Measurements from ENCODE around the gene IBA57.

IBA57 gene

DNA sequence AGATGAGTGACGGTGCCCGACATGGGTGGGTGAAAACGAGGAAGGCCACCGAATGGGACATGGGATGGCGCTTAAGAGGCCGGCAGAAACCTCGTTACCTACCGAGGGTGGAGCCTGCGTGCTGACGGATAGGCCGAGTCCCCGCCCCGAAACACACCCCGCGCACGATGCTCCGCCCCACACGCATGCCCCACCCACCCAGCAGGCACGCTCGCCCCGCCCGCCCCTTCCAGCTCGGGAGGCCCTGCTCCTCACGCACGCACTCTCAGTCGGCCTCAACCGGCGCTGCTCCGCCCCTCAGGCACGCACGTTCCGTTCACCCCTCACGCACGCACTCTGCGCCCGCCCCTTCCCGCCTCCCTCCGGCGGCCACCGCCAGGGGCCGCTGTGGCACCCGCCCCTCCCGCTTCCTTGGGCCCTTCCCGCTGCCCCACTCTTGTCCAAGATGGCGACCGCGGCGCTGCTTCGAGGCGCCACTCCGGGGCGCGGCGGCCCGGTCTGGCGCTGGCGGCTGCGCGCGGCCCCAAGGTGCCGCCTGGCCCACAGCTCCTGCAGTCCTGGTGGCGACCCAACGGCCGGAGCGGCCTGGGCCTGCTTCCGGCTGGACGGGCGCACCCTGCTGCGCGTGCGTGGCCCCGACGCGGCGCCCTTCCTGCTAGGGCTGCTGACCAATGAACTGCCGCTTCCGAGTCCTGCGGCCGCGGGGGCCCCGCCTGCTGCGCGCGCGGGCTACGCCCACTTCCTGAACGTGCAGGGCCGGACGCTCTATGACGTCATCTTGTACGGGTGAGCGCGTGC, at the start of gene IBA57:
IBA57 (plus strand) TSS at position 433 of the 798 bp plus-strand sequence; CDS start at position 446, 13 bp downstream.
- DNase-seq: peak; percentile 85 to 100 (median 98)

DNA sequence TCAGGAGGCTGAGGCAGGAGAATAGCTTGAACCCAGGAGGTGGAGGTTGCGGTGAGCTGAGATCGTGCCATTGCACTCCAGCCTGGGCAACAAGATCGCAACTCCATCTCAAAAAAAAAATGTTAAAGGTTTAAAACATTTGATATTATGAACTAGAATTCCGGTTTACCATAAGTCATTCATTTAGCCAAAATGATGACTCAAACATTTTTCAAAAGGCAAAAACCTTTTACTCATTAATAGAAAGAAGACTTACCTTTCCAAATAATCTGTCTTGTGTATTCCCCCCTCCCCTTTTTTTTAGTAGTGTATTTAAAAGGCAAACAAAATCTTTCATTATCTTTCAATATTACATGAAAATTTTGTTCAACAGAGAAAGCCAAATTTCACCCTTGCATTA, 48.3 kb upstream of the IBA57 start:
- no peak for DNase-seq

DNA sequence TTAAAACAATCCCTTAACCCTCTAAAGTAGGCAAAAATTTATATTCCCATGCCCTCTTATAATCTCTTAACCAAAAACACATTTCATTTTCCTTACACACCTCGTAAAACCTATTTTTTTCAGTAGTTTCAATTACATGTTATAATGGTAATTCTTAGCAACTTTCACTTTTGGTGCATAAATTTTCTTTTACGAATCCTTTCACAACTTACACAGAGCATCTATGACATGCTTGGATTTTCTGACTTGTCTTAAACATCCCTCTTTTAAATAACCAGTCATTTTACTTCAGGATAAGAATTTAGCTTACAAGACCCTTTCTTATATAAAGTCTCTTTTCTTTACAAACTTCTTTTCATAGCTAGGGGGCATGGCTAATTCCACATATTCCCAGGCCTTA, 47.6 kb upstream of the IBA57 start:
- no peak for DNase-seq

DNA sequence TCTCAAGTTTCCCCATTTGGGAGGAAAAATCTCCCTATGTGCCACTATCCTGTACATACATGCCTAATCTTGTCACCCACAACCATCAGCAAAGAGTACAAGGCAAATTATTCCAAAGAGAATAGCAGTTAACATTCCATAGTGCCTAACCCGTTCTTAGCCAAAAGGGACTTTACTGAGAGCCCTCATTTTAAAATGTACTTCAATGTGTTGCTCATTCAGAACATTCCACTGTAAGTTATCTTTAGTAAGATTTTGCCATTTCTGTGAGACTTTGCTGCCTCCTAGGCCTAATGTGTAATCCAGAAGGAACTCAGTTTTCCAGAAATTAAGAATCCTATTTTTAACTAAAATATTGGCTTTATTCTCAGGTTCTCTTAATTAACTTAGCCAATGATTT, 45.3 kb upstream of the IBA57 start:
- DNase-seq: no peak

DNA sequence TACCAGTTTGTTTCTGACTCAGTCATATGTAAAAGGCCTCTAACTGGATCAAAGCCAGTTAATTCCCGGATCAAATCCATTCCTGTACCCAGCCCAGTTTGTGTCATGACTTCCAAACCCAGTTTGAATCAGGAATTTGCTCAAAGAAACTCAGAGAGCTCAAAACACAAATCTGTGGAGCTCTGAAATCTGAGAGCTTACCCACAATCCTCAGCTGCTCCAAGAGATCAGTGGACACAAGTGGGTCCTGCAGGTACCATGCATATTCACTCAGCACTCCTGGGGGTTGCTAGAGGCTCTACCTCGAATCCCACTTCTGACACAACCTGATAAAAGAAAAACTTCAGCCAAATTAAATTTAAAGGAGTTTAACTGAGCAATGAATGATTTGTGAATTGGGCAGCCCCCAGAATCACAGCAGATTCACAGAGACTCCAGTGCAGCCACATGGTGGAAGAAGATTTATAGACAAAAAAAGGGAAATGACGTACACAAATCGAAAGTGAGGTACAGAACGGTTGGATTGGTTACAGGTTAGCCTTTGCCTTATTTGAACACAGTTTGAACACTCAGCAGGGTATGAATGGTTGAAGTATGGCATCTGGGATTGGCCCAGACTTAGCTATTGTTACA, 44.6 kb upstream of the IBA57 start:
- DNase-seq: no peak

DNA sequence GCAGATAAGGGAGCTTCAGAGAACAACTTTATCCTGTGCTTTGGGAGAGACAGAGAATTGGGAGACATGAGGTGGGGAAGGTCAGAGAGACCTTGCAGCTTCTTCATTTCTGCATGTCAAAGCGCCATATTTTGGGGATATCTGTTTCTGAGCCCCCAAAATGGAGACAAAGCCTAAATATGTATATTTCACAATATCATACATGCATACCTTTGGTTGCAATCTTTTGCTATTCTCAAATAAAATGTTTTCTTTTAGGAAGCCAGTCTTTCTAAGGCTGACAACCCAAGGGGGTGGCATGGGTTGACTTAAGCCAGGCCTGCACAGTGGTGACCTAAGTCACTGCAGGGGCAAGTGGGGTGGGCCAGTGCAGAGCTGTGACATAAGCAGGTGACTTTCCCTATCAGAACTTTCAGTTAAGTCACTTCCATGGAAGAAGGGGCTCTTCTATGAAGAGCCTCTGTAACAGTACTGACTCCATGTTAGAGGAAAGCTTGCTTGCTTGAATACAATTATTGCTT, 42.6 kb upstream of the IBA57 start:
- DNase-seq: no peak

DNA sequence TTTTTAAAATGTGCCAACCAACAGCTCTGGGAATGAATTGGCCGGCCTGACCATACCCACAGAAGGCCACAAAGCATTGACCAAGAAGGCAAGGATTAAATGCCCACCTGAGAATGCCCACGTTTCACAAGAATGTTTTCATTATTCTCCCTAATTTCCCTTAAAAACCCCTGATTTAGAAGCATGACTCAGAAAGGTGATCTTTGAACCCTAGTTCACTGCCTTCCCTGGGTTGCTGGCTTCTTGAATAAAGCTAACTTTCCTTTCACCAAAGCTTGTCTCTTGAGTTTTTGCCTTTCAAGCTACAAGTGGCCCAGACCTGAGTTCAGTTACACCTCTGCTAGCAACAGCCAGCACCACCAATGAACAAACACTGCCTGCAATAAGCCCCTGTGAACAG, 42.1 kb upstream of the IBA57 start:
- DNase-seq: no peak

DNA sequence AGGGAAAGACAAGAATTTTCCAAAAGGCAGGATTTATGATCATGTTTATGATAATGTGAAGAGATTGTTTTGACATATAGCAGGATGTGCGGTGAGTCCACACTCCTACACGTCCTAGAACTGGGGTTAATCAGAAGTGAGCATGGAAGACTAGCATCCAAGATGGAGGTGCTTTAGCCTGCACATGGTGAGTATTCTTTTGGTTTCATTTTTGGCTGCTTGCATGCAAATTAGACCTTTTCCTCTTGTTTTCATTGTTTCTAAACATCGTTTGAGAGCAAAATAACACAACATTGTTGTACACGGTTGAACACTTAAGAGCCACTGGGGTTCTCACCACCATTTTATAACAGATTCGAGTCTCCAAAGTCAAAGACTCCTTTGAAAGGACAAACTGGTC, 40.4 kb upstream of the IBA57 start:
- no peak for DNase-seq

DNA sequence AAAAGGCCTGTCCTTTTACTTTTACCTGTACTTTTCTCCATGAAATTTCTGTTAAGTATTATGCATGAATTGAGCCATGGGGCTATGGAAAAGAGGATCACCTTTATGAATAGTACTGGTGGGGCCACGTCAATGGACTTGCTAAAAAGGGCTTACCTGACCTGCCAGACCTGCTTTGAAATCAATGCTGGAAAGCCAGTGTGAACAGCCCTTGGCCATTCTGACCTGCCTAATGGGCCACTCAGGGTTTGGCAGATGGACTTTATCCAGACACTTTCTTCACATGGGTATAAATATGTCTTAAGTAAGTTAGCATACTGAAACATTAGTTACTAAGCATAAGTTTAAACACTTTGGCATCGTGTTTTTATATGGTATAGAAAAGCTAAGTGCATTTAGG, 33.8 kb upstream of the IBA57 start:
- DNase-seq: no peak

DNA sequence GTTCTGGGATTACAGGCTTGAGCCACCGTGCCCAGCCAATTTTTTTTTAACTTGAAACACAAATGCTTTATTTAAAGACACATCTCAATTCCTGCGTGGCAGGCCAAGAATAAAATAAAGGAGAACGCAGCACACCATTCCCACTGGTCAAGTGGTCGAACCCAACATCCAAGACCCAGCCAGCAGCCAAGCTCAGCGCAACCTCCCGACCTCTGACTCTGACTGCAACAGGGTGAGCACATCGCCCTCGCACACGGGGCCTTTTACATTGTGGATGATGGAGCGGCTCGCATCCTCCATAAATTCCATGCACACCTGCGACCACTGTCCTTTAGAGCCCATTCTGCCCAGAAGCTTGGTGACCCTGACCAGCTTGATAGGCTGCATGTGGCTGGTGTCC, 31.0 kb upstream of the IBA57 start:
- DNase-seq: no peak

DNA sequence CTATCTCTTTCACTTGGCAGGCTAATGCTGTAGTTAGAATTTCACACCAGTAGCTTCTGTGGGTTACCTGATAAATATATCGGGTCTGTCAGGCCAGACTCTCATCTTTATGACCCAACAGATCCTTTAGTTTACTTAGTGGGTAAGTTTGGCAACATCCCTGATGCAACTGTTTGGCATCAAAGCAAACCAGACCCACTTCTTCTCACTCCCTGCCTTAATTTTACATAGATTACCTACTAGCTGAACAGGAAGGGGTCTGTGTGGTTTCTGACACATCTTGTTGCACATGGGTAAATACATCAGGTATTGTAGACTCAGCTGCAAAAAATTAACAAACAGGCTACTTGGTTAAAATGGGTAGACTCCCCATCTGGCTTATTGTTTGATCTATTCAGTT, 28.7 kb upstream of the IBA57 start:
- no peak for DNase-seq

DNA sequence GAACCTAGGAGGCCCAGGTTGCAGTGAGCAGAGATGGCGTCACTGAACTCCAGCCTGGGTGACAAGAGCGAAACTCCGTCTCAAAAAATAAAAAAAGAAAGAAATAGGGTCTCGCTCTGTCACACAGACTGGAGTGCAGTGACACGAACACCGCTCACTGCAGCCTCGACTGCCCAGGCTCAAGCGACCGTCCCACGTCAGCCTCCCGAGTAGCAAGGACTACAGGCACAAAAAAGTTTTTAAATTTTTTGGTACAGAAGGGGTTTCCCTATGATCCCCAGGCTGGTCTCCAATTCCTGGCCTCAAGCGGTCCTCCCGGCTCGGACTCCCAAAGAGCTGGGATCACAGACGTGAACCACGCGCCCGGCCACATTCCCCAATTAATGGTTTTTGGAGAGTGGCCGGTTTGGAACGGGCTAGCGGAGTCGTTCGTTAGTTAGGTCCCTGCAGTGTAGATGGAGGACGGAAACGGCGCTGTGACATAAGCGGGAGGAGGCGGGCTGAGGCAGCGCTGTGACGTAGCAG, 26.1 kb upstream of the IBA57 start:
- no peak for DNase-seq

DNA sequence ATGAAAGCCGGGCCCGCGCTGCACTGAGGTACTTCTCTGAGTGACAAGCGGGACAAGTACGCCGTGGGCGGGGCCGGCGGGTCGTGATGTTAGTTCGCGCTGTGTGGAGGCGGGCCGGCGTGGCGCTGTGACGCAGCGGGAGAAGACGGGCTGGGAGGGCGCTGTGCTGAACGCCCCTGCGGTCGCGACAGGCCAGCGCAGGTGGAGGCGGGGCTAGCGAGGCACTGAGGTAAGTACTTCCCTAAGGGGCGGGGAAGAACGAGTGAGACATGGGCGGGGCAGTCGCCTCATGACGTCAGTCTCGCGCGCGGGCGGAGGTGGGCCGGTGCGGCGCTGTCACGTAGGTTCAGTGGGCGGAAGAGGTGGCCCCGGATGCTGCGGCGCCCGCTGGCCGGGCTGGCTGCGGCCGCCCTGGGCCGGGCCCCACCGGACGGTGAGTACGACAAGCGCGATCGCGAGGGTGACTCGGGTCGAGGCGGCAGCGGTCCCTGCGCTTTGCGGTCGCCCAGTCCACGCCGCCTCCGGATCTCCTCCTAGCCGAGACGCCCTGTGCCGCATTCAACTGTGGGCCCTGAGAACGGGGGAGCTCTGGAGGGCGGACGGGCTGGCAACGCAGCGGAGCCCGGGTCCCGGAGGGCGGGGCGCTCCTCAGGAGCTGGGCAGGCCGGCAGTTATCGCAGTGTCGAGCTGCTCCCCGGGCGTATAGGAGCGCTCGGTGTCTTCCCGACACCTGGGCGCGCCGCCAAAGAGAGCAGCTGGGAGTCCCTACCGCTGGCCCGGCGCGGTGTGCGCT, 25.5 kb upstream of the IBA57 start, which contains the start of gene GUK1:
GUK1 (plus strand) TSS at position 349 of the 793 bp plus-strand sequence; CDS start at position 373, 24 bp downstream.
- peak; percentile 59 to 100 (median 97) for DNase-seq

DNA sequence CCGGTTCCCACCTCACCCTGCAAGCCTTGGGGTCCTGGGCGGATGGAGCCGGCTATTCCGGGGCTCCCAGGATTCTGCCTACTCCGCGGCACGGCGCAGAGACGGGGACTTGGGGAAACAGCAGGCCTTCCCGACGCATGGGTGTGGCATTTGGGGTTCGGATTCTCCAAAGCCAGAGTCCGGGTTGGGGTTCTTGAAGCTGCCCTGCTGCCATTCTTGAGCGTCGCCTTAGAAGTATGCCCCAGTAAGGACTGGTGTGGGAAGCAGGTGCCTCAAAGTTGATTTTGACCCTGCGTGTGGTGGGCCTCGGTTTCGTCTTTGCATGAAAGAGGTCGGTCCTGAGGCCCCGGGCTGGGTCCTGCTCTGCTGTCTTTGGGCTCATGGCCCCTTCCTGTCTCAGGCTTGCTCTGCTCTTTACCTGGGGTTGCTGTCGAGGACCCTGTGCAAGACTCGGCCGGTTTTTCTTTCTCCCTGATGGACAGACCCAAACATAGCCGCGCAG, 24.8 kb upstream of the IBA57 start:
- DNase-seq: no peak

DNA sequence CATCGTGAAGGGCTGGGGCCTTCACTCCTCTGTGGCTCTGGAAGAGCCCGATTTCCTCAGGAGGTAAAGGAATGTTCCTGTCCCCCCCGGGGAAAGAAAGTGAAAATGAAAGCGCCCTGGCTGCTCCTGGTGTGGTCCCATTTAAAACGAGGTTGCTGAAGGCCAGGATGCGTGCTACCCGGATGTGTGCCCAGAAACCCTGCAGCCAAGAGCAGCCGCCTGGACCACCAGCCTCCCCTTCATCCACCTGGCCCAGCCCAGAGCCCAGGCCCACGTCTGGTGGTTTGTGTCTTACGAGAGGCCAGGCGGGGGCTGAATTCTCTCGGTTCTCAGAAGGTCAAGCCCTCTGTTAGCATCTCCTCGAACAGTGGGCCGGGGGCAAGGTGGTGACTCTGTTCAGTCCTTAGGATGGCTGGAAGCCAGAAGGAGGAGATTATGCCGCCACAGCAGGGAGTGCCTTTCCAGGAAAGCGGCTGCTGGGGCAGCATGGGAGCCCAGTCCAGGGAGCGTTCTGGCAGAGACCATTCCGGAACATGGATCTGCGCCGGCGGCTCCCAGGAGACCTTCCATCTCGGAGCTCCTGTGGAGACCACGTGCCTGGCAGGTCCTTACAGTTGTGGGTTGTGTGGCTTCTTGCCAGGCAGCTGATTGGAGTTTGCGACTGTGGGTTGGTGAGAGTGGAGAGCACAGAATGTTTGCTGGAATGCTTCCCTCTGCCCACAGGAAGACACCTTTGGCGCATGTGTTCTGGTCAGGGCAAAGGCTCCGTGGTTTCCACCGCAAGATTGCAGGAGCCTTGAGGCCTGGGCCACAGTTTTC, 24.2 kb upstream of the IBA57 start:
- peak in 13 of 56 donors; percentile 12 to 46 (median 35) for DNase-seq

DNA sequence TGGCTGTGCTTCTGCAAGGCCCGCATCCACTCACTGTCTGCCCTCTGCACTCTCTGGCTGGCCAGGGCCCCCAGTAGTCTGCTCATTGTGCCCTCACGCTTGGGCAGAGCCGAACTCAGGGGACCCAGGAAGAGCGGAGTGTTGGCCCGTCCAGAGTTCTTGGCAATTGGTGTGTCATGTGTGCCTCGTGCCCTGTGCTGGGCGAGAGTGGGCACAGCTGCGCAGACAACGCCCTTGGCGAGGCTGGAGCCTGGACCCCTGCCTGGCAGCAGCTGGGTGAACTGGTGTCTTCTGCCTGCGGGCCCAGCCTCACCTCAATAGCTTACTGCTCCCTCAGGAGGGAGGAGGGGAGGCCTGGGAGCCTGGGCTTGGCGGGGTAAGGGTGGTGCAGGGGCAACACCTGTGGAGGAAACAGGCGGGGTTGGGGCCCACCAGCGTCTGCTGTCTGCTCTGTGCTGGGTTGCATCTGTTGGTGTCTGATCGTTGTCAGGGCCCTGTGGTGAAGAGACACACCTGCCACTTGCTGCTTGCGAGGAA, 23.4 kb upstream of the IBA57 start:
- DNase-seq: no peak

DNA sequence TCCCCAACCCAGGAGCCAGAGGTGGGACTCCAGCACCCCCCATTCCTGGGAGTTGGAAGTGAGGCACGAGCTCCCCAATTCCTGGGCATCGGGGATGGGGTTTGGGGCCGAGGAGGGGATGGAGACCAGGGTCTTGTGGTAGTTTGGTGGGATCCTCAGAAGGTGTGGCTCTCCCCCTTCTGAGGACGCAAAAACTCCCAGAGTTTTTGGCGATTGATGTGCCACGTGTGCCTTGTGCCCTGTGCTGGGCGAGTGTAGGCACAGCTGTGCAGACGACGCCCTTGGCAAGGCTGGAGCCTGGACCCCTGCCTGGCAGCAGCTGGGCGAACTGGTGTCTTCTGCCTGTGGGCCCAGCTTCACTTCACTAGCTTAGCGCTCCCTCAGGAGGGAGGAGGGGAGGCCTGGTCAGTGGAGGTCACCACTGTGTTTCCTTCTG, 22.9 kb upstream of the IBA57 start:
- DNase-seq: peak in 6 of 56 donors; percentile 14 to 46 (median 37)

DNA sequence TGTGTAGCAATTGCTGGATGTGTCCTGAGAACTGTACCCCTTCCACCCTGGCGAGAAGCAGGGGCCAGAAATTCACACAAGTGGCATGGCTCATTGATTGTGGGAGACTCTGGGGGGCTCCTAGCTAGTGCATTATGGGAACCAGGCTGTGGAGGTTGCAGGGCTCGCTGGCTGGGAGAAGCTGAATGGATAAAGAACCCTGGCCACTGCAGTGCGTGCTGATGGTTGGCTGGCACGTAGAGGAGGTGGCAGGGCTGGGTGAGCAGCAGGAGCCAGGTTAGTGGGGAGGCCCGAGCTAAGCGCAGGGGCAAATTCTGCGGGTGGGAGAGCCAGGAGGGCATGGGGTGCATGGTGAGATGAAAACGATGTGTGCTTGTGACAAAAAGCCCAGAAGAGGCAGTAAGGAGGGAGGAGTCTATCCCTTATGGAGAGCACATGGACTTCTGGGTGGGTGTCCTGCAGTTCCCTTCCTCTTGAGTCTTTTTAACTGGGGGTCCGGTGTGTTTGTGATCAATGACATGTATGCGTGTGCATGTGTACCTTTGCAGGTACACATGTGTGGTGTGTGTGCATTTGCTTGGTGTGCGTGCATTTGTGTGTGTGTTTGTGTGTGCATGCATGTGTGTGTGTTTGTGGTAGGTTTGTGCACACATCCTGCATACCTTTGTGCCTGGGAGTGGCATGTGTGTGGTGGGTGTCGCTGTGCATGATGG, 22.0 kb upstream of the IBA57 start:
- no peak for DNase-seq

Measured in amygdala (tissue), 56 donors.